Hematopoietic multipotent progenitor cell treated with erythropoietin and hydrocortisone succinate and interleukin-3 and kit ligand, for 6 days (in vitro differentiated cells): ENCODE measurements around the gene SPEF1.

Experiments used
- DNase-seq: peaks from one replicate; pipeline ENCODE4 v3.0.0-alpha.2; 2015

The SPEF1 gene

DNA sequence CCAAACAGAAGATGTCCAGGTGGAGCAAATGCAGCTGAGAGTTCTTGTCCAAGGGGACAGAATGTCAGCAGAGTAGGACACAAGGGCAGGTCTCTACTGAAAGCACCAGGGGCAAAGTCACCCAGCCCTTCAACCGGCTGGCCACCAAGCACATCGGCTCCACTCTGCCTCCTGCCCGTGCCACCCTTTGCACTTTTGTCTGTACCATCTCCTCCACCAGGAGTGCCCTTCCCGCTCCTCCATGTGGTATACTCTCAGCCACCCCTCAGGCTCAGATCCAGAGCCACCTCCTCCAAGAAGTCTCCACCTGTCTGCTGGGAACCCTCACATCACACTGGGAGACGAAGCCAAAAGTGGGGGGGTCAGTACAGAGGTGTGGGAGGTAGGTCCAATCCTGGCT lies 52.9 kb downstream of the SPEF1 start:
- no peak for DNase-seq
